ENCODE results near the gene ANKS6.

The ANKS6 gene

DNA sequence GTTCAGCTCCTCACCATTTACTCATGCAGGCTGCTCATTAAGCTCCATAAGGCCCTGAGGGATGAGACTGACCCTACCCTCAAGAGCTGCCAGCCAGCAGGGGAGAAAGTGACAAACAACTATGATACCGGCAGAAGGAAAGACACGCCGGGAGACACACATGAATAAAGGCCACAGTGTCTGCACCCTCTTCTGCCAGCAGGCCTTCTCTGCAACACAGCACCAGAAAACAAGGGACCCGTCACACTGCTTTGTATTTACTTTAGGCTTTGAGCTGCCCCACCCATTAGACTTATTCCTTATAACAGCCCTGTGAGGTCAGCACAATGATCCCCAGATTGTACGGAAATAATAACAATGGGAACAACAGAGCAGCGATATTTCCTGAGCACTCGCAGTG lies 94.8 kb downstream of the ANKS6 start:
- Histone ChIP-seq H3K79me1 (ENCODE audit: low read length) (no peaks in the 10 kb centered on the region), H3K4ac (ENCODE audit: low read depth, low read length) (no peak overlapping the region), H3K56ac (ENCODE audit: low read length) (no peak overlapping the region), H3K4me2 (ENCODE audit: low read length) (no peak overlapping the region), H3K4me1 (ENCODE audit: control insufficient read depth, low read depth, low read length) (no peaks in the 10 kb centered on the region), H3K4me3 (ENCODE audit: low read length) (no peak overlapping the region), H3K27me3 (ENCODE audit: insufficient read depth, low read length, poor library complexity) (peaks cover 3% of the 10 kb centered on the region), H3K18ac (ENCODE audit: low read length) (no peak overlapping the region), H3K79me2 (ENCODE audit: control insufficient read depth, insufficient read depth, low read length) (no peaks in the 10 kb centered on the region), H2BK15ac (replicated peaks; ENCODE audit: low read depth) (no peak overlapping the region), H3K27ac (ENCODE audit: low read depth, low read length) (no peak overlapping the region), H4K8ac (ENCODE audit: low read depth, low read length) (no peak overlapping the region), H4K5ac (ENCODE audit: low read length) (no peak overlapping the region), H3K36me3 (ENCODE audit: control insufficient read depth, insufficient read depth, low read length) (no peaks in the 10 kb centered on the region), H3K9ac (ENCODE audit: low read length) (no peak overlapping the region), H2BK5ac (ENCODE audit: low read length) (no peak overlapping the region), H3K23ac (ENCODE audit: low read length) (no peak overlapping the region), H2AK5ac (ENCODE audit: low read length) (no peak overlapping the region), H2BK120ac (ENCODE audit: low read depth, low read length) (no peak overlapping the region)
- DNase-seq, result no peak
- WGBS (ENCODE audit: extremely low coverage, insufficient coverage, low lambda C conversion rate), result no CpG with 5 or more reads among the region's 7 CpGs

DNA sequence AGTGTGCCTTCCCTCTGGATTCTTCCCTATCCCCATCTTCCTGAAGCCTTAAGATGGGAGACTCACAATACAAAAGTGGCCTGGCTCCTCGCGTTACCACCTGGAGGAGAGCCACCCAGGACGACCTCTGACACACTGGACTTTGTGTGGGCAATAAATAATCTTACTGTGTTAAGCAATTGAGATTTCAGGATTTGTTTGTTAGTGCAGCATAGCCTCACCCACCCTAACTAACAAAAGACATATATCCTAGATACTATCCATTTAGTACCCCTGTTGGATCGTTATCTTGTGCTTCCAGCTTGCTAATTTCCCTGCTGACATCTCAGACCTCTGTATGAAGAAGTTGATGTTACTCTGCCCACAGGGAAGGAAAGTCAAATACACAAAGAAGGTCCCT lies 95.6 kb downstream of the ANKS6 start:
- Histone ChIP-seq H3K27ac (ENCODE audit: low read depth, low read length) (no peak overlapping the region), H4K8ac (ENCODE audit: low read depth, low read length) (no peak overlapping the region), H3K9ac (ENCODE audit: low read length) (no peak overlapping the region), H3K36me3 (ENCODE audit: control insufficient read depth, insufficient read depth, low read length) (no peaks in the 10 kb centered on the region), H3K79me1 (ENCODE audit: low read length) (no peaks in the 10 kb centered on the region), H3K4me1 (ENCODE audit: control insufficient read depth, low read depth, low read length) (no peaks in the 10 kb centered on the region), H2BK120ac (ENCODE audit: low read depth, low read length) (no peak overlapping the region), H3K56ac (ENCODE audit: low read length) (no peak overlapping the region), H2BK5ac (ENCODE audit: low read length) (no peak overlapping the region), H2BK15ac (replicated peaks; ENCODE audit: low read depth) (no peak overlapping the region), H3K18ac (ENCODE audit: low read length) (no peak overlapping the region), H2AK5ac (ENCODE audit: low read length) (no peak overlapping the region), H3K27me3 (ENCODE audit: insufficient read depth, low read length, poor library complexity) (no peaks in the 10 kb centered on the region), H3K4ac (ENCODE audit: low read depth, low read length) (no peak overlapping the region), H4K5ac (ENCODE audit: low read length) (no peak overlapping the region), H3K23ac (ENCODE audit: low read length) (no peak overlapping the region), H3K79me2 (ENCODE audit: control insufficient read depth, insufficient read depth, low read length) (no peaks in the 10 kb centered on the region), H3K4me2 (ENCODE audit: low read length) (no peak overlapping the region), H3K4me3 (ENCODE audit: low read length) (no peak overlapping the region)
- no CpG with 5 or more reads among the region's 4 CpGs for WGBS (ENCODE audit: extremely low coverage, insufficient coverage, low lambda C conversion rate)
- DNase-seq, result no peak

DNA sequence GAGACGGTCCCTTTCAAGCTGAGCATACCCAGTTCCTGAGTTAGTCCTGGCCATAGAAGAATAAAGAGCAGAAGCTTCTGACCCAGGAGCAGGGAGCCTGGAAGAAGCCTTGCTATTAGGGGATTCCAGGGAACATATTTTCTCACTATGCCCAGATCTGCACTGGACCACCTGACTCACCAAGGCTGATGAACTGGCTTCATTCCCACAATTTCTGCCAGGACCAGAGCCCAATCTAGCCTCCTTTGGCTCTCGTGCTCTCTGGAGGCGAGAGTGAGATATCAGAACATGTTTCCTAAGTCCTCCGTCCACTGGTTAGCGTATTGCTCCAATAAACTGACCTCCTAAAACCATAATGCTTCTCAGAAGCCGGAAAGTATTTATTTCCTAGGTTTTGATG lies 97.5 kb downstream of the ANKS6 start:
- Histone ChIP-seq H3K4me3 (ENCODE audit: low read length) (no peak overlapping the region), H2BK15ac (replicated peaks; ENCODE audit: low read depth) (no peak overlapping the region), H3K4me2 (ENCODE audit: low read length) (no peak overlapping the region), H3K18ac (ENCODE audit: low read length) (no peak overlapping the region), H4K8ac (ENCODE audit: low read depth, low read length) (no peak overlapping the region), H4K5ac (ENCODE audit: low read length) (no peak overlapping the region), H2BK5ac (ENCODE audit: low read length) (no peak overlapping the region), H3K27me3 (ENCODE audit: insufficient read depth, low read length, poor library complexity) (no peaks in the 10 kb centered on the region), H3K23ac (ENCODE audit: low read length) (no peak overlapping the region), H3K56ac (ENCODE audit: low read length) (no peak overlapping the region), H3K4me1 (ENCODE audit: control insufficient read depth, low read depth, low read length) (no peaks in the 10 kb centered on the region), H3K27ac (ENCODE audit: low read depth, low read length) (no peak overlapping the region), H3K79me1 (ENCODE audit: low read length) (no peaks in the 10 kb centered on the region), H3K36me3 (ENCODE audit: control insufficient read depth, insufficient read depth, low read length) (no peaks in the 10 kb centered on the region), H3K9ac (ENCODE audit: low read length) (no peak overlapping the region), H3K79me2 (ENCODE audit: control insufficient read depth, insufficient read depth, low read length) (no peaks in the 10 kb centered on the region), H2BK120ac (ENCODE audit: low read depth, low read length) (no peak overlapping the region), H2AK5ac (ENCODE audit: low read length) (no peak overlapping the region), H3K4ac (ENCODE audit: low read depth, low read length) (no peak overlapping the region)
- DNase-seq, result no peak
- no CpG with 5 or more reads among the region's 6 CpGs for WGBS (ENCODE audit: extremely low coverage, insufficient coverage, low lambda C conversion rate)

DNA sequence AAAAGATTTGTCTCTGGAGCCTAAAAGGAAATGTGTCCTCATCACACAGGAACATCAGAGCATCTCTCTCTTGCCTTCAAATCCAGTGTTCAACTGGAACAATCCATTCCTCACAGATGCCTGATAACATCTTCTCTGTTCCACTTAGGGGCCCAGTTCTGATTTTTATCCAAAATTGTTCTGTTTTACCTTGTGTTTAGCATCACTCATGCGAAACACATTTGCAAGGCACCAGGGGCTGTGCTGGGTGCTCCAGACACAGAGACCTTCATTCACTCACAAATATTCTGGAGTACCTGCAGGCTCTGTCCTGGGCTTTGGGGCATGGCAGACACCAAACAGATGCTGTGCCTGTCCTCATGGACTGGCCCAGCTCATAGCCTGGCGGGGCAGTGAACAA lies 101.4 kb downstream of the ANKS6 start:
- no peak overlapping the region for H3K18ac ChIP-seq (ENCODE audit: low read length)
- H2BK5ac ChIP-seq (ENCODE audit: low read length), result no peak overlapping the region
- H3K27ac ChIP-seq (ENCODE audit: low read depth, low read length), result no peak overlapping the region
- H2AK5ac ChIP-seq (ENCODE audit: low read length), result no peak overlapping the region
- no peak overlapping the region for H4K8ac ChIP-seq (ENCODE audit: low read depth, low read length)
- H3K79me1 ChIP-seq (ENCODE audit: low read length), result no peaks in the 10 kb centered on the region
- H3K9ac ChIP-seq (ENCODE audit: low read length), result no peak overlapping the region
- no peak overlapping the region for H3K23ac ChIP-seq (ENCODE audit: low read length)
- H3K56ac ChIP-seq (ENCODE audit: low read length), result no peak overlapping the region
- H4K5ac ChIP-seq (ENCODE audit: low read length), result no peak overlapping the region
- no peak overlapping the region for H2BK15ac ChIP-seq (replicated peaks; ENCODE audit: low read depth)
- H3K27me3 ChIP-seq (ENCODE audit: insufficient read depth, low read length, poor library complexity), result no peaks in the 10 kb centered on the region
- no peaks in the 10 kb centered on the region for H3K79me2 ChIP-seq (ENCODE audit: control insufficient read depth, insufficient read depth, low read length)
- no peak overlapping the region for H2BK120ac ChIP-seq (ENCODE audit: low read depth, low read length)
- no peaks in the 10 kb centered on the region for H3K36me3 ChIP-seq (ENCODE audit: control insufficient read depth, insufficient read depth, low read length)
- H3K4me3 ChIP-seq (ENCODE audit: low read length), result no peak overlapping the region
- no CpG with 5 or more reads among the region's 2 CpGs for WGBS (ENCODE audit: extremely low coverage, insufficient coverage, low lambda C conversion rate)
- no peaks in the 10 kb centered on the region for H3K4me1 ChIP-seq (ENCODE audit: control insufficient read depth, low read depth, low read length)
- DNase-seq, result no peak
- H3K4me2 ChIP-seq (ENCODE audit: low read length), result no peak overlapping the region
- no peak overlapping the region for H3K4ac ChIP-seq (ENCODE audit: low read depth, low read length)

DNA sequence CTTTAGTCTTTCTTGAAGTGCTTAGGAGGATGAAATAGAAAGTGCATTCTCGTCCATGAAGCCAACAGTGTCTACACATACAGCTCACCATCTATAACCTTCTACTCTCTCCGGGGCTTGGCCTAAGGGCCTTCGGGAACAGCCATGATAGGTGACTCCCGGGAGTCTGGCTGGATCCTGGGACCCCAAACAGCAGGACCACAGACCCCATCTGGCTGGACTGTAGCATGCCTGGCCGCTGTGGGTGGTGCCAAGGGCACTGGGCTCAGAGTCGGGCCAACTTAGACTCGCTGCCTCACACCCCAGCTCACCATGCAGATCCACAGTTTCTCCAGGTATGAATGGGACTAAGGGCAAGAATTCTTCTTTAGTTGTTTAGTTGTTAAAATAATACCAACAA lies 104.0 kb downstream of the ANKS6 start:
- Histone ChIP-seq H3K27ac (ENCODE audit: low read depth, low read length) (no peak overlapping the region), H3K79me1 (ENCODE audit: low read length) (no peaks in the 10 kb centered on the region), H4K5ac (ENCODE audit: low read length) (no peak overlapping the region), H3K4me1 (ENCODE audit: control insufficient read depth, low read depth, low read length) (no peaks in the 10 kb centered on the region), H2BK120ac (ENCODE audit: low read depth, low read length) (no peak overlapping the region), H2BK5ac (ENCODE audit: low read length) (no peak overlapping the region), H3K18ac (ENCODE audit: low read length) (no peak overlapping the region), H3K4me2 (ENCODE audit: low read length) (no peak overlapping the region), H3K56ac (ENCODE audit: low read length) (no peak overlapping the region), H3K4me3 (ENCODE audit: low read length) (no peak overlapping the region), H3K4ac (ENCODE audit: low read depth, low read length) (no peak overlapping the region), H3K9ac (ENCODE audit: low read length) (no peak overlapping the region), H3K36me3 (ENCODE audit: control insufficient read depth, insufficient read depth, low read length) (no peaks in the 10 kb centered on the region), H3K27me3 (ENCODE audit: insufficient read depth, low read length, poor library complexity) (no peaks in the 10 kb centered on the region), H2BK15ac (replicated peaks; ENCODE audit: low read depth) (no peak overlapping the region), H2AK5ac (ENCODE audit: low read length) (no peak overlapping the region), H3K79me2 (ENCODE audit: control insufficient read depth, insufficient read depth, low read length) (no peaks in the 10 kb centered on the region), H4K8ac (ENCODE audit: low read depth, low read length) (no peak overlapping the region), H3K23ac (ENCODE audit: low read length) (no peak overlapping the region)
- WGBS (ENCODE audit: extremely low coverage, insufficient coverage, low lambda C conversion rate), result no CpG with 5 or more reads among the region's 7 CpGs
- no peak for DNase-seq

DNA sequence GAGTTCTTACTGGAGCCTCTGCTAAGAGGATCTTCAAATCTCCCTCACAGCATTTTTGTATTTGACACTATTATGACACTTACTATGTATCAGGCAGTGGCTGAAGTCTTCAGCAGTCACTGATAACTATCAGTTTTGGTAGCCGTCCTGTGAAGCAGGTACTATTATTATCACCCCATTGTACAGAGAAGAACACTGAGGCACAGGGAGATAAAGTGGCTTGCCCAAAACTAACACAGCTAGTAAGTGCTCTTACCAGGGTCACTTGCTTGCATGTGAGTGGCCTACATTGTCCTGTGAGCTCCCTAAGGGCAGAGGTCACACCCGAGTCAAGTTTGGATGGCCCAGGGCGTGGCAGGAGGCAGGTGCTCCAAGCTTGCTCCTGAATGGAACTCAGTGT lies 104.5 kb downstream of the ANKS6 start:
- Histone ChIP-seq H3K27ac (ENCODE audit: low read depth, low read length) (no peak overlapping the region), H4K8ac (ENCODE audit: low read depth, low read length) (no peak overlapping the region), H3K4me1 (ENCODE audit: control insufficient read depth, low read depth, low read length) (no peaks in the 10 kb centered on the region), H2BK5ac (ENCODE audit: low read length) (no peak overlapping the region), H3K18ac (ENCODE audit: low read length) (no peak overlapping the region), H3K36me3 (ENCODE audit: control insufficient read depth, insufficient read depth, low read length) (no peaks in the 10 kb centered on the region), H3K4me3 (ENCODE audit: low read length) (no peak overlapping the region), H2AK5ac (ENCODE audit: low read length) (no peak overlapping the region), H4K5ac (ENCODE audit: low read length) (no peak overlapping the region), H3K79me2 (ENCODE audit: control insufficient read depth, insufficient read depth, low read length) (no peaks in the 10 kb centered on the region), H3K23ac (ENCODE audit: low read length) (no peak overlapping the region), H3K9ac (ENCODE audit: low read length) (no peak overlapping the region), H3K4ac (ENCODE audit: low read depth, low read length) (no peak overlapping the region), H2BK15ac (replicated peaks; ENCODE audit: low read depth) (no peak overlapping the region), H2BK120ac (ENCODE audit: low read depth, low read length) (no peak overlapping the region), H3K56ac (ENCODE audit: low read length) (no peak overlapping the region), H3K4me2 (ENCODE audit: low read length) (no peak overlapping the region), H3K79me1 (ENCODE audit: low read length) (no peaks in the 10 kb centered on the region), H3K27me3 (ENCODE audit: insufficient read depth, low read length, poor library complexity) (no peaks in the 10 kb centered on the region)
- no CpG with 5 or more reads among the region's 3 CpGs for WGBS (ENCODE audit: extremely low coverage, insufficient coverage, low lambda C conversion rate)
- DNase-seq, result no peak

All from mesendoderm (in vitro differentiated cells).